GM19328 (cell line): ENCODE data around the gene RAPGEF1.

ENCODE experiments used
- ATAC-seq: cut with Tn5 transposase; IDR thresholded peaks from one replicate; pipeline ENCODE4 v1.9.1; 2021; ENCODE audit warnings: mild to moderate bottlenecking, moderate library complexity; ENCODE audit not compliant: unreplicated experiment

The RAPGEF1 gene

DNA sequence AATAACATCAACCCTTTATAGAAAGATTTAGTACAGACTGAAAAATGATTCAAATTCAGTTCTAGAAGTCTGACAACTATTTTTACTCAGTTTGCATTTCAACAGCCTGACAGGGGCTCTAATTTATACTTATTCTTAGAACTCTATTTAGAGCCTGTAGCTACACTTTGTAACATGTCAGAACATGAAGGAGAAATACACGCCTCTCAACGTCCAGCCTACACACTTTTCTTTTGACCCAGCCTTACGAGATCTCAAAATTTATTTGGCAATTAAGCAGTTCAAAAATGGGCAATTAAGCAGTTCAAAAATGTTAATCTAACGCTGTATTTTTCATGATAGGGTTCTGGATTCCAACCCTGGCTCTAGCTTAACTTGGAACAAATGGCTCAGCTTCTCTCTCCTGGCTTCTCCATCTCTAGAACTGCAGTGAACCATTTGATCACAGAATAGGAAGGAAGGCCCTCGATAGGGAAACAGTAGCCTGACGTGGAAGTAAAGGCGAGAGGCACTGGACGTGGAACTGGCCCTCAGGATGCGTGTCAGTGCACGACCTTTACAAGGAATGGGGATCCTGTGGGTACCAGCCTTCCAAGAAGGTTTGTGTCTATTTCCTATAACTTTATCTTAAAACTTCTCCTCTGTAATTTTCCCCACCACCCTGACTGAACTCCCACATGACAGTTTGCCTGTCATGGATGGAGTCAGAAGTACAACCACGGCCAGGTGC, 128.1 kb downstream of the RAPGEF1 start:
- ATAC-seq: no peak

DNA sequence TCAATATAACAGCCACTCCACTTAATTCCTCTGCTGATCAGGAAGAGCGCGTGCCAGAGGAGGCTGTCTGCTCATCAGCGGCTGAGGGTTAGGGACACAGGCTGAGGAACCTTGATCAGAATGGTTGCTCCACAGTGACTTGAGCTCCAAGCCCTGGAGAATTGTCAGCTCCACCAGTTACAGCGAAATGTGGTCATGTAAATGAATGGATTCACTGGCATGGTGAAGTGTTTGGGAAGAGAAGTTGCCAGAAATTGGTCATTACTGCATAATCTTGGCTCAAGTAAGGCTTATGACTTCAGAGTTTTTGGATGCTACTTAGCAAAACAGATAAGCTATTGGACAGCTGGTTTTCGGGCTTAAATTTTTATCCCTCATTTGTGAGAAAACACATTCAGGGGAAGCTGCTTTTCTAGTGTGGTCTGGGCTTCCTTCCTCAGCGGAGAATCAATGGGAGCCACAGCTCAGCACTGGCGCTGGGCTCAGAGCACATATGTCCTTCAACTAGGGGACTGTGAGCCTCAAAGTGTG, 129.6 kb downstream of the RAPGEF1 start:
- ATAC-seq: no peak

- ATAC-seq: no peak
These were observed 130.6 kb downstream of the RAPGEF1 start for GRCh38 chr9:131609099-131609830.

DNA sequence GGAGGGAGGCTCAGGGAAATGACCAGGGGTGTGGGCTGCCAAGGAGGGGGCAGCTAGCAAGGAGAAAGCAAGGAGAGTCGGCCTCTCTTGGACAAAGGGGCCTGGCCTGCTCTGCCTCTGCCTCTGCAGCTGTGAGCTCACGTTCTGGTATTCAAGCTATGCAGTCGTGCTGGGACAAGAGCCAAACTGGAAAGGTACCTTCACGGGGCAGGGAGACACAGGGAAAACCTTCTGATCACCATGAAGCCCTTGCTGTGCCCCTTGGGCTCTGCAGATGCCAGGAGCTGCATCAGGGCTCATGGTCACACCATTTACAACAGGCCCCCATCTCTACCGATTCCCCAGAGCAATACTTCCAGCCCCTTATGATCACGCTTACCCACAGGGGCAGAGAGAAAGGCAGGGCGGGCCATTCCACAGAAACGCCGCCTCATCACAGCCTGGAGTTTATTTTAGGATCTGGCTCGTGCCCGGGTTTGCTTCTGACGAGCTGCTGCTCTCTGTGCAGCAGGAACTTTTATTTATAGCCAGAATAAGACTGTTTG, 131.3 kb downstream of the RAPGEF1 start:
- ATAC-seq: no peak

GRCh38 chr9:131607591-131607990, 132.3 kb downstream of the RAPGEF1 start:
- ATAC-seq: no peak

- no peak for ATAC-seq
These were observed 132.8 kb downstream of the RAPGEF1 start for GRCh38 chr9:131606896-131607567.

DNA sequence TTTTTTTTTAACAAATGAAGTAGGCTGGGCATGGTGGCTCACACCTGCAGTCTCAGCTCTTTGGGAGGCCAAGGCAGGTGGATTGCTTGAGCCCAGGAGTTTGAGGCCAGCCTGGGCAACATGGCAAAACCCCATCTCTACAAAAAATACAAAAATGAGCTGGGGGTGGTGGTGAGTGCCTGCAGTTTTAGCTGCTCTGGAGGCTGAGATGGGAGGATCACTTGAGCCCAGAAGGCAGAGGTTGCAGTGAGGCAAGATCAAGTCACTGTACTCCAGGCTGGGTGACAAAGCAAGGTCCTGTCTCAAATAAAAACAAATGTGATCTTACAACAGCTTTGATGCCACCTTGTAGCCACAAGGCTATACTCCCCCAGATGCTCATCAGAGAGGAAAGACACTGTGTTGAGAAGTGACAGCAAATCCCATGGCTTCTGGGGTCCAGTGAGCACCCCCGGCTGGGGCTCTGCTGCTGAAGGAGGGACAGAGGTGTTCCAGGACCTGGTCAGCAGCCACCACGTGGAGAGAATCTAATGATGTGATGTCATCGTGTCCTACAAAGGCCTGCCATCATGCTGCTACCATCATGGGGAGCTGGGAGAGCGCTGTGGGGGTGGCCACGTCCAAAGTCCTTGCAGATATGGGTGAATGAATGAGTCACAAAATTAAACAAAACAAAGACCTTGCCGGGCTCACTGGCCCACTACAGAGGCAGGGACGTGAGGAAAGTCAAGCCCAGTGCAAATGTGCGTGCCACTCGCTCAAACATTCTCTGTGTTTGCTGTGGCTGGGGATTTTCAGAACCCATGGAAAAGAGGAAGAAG, 133.9 kb downstream of the RAPGEF1 start:
- ATAC-seq: no peak

GRCh38 chr9:131603711-131604439, 136.0 kb downstream of the RAPGEF1 start:
- ATAC-seq: no peak

DNA sequence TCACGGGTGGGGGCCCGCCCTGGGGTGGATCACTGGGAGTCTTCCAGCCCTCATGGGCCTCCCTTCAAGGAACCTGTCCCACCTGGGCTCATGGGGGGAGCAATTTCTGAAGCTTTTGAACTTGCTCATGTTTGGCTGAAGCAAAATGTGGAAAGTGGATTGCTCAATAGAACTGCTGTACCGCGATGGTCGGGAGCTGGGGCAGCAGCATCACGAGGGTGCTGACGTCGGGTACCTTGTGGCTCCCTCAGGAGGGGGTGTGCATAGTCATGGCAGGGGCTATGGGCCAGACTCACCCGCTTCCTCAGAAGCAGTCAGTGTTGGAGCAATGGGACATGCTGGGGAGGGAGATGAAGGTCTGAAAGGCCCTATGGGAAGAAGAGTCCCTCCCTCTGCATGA, 136.7 kb downstream of the RAPGEF1 start:
- no peak for ATAC-seq

- no peak for ATAC-seq
These were observed 138.1 kb downstream of the RAPGEF1 start for GRCh38 chr9:131601683-131602181.

DNA sequence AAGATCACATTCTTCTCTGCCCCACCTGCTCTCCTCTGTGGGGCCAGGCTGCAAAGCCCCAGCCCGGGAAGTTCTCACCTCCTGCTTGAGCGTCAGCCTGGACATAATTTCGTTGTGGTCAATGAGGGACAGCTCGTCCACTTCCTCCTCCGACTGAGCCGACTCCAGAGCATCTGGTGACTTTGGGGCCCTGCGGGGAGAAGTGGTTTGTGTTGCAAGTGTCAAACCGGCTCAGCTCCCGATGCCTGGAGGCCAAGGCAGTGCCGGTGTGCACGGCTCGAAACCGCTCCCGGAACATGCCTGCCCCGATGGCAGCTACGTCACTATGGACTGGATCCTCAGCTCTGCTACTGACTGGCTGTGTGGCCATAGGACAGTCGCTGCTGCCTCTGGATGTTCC, 141.8 kb downstream of the RAPGEF1 start:
- ATAC-seq: no peak

DNA sequence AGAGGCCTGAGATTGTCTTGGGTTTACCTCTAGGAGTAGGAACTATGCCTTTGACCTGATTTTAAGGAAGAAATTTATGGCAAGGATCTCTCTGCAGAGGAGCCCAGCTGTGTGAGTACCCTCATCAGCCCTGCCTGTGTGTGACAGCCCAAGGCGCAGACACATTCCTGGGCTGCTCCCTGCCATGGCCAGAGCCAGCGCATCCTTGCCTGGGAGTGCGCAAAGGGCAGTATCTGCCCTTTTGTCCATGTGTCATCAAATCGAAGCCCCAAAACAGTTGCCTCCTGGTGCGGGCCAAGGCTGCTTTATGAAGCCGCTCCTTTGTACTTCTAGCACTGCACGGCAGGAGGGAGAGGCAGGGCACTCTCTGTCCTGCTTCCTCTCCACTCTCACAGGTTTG, 142.6 kb downstream of the RAPGEF1 start:
- ATAC-seq: no peak

- ATAC-seq: no peak
These were observed 143.5 kb downstream of the RAPGEF1 start for GRCh38 chr9:131596430-131596743.

DNA sequence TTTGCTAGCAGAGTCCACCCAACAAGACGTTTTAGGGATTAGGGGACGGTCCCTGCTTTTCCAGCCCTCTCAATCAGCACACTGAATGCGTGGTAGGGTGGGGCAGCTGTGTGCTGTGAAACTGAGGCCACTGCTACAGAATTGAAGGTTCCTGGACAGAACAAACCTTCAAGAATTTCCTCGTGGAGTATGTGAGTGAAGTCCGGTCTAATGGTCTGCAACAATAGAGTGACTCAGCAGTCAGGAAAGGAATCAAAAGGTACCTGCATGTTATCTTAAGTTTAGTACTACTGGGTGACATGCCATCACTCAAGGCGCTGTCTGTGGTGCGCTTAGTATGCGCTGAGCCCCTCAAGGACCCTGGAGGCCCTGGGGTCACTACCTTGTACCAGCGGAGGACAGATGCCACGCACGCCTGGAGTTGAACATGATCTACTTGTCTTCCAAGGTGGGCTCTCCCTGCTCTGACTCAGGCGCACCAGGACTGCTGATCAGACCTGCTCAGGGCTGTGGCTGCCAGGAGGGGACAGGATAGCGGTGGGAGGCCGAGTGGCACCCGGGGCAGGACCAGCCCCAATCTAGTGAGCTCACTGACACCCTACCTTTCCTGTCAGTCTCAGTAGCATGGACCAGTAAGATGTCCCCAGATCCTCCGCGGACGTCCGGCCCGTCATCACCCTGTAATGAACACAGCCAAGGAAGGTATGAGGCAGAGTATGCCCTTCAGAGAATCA, 144.0 kb downstream of the RAPGEF1 start:
- ATAC-seq: no peak

- ATAC-seq: no peak
These were observed 144.8 kb downstream of the RAPGEF1 start for GRCh38 chr9:131594906-131595665.

GRCh38 chr9:131593936-131594665, 145.8 kb downstream of the RAPGEF1 start:
- ATAC-seq: no peak

GRCh38 chr9:131593091-131593820, 146.6 kb downstream of the RAPGEF1 start:
- ATAC-seq: no peak
